GM12892 (cell line): Measurements from ENCODE around the gene EFR3B.

Experiments
- POLR2A ChIP-seq: IDR thresholded peaks from 2 replicates; pipeline ENCODE4 v1.6.1; 2011; ENCODE audit warnings: low read depth, low read length, control low read depth
- POLR2AphosphoS5 ChIP-seq: IDR thresholded peaks from 2 replicates; pipeline ENCODE4 v1.6.1; 2011; ENCODE audit warnings: low read depth, low read length, control low read depth
- TAF1 ChIP-seq: IDR thresholded peaks from 2 replicates; pipeline ENCODE4 v1.6.1; 2011; ENCODE audit warnings: low read depth, mild to moderate bottlenecking, control low read depth, low read length, borderline replicate concordance

DNA sequence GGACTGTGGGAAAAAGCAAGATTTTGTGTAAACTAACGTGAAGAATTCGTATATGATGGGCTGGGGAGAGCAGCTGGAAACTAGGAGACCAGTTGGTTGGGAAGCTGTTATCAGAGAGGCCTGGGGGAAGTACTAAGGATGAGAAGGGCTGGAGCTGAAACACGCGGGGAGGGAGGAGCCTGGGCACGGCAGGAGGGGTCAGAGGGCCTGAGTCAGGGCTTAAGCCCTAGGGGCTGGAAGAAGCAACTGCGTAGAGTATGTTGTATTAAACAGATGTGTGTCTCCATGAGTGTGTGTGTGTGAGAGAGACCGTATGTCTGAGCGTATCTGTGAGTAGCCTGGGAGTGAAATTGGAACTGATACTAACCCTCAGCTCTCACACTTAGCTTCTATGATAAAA lies 118.1 kb downstream of the EFR3B start:
- TF ChIP-seq POLR2AphosphoS5 (no peak), POLR2A (no peak), TAF1 (no peak)
